Measurements from ENCODE around the gene DNAJC30. TPM values are rescaled to one million over a fixed set of nuclear protein-coding genes. Genes with fewer than 3 reads are reported as not detected.

DNAJC30 gene
- total and polyA plus RNA-seq, 2 experiments from 2014 or later, result 2.8 to 5.6 TPM

GRCh38 chr7:73685311-73685710 lies 2.1 kb upstream of the DNAJC30 start:
- no peak for DNase-seq (ENCODE audit: low spot score)
- H3K27ac ChIP-seq (ENCODE audit: low read depth), result no peak overlapping the region
- no peak for TF ChIP-seq POLR2AphosphoS5 (IDR thresholded peaks at IDR 0.05; ENCODE audit: low read depth)
- no peak for TF ChIP-seq JUNB (IDR thresholded peaks at IDR 0.05; ENCODE audit: unreplicated experiment)
- TF ChIP-seq ETS1 (IDR thresholded peaks at IDR 0.05), result no peak
- TF ChIP-seq ZNF331 (CRISPR knock-in tag; IDR thresholded peaks at IDR 0.05; ENCODE audit: low read depth), result no peak
- no peak for TF ChIP-seq EZH2 (IDR thresholded peaks at IDR 0.05; ENCODE audit: low read depth, unreplicated experiment)
- TF ChIP-seq NANOG (IDR thresholded peaks at IDR 0.05; ENCODE audit: borderline replicate concordance), result no peak
- TF ChIP-seq ZNF462 (CRISPR knock-in tag; IDR thresholded peaks at IDR 0.05), result no peak
- no peak for TF ChIP-seq ZNF114 (CRISPR knock-in tag; IDR thresholded peaks at IDR 0.05)
- TF ChIP-seq REST (IDR thresholded peaks at IDR 0.05; ENCODE audit: unreplicated experiment), result no peak
- TF ChIP-seq STAT1 (IDR thresholded peaks at IDR 0.05; ENCODE audit: unreplicated experiment), result no peak
- no peak for TF ChIP-seq CTCF (conservative IDR thresholded peaks at IDR 0.05; ENCODE audit: low read depth in 2 of 2)
- no peak for TF ChIP-seq EZH2phosphoT487 (IDR thresholded peaks at IDR 0.05; ENCODE audit: unreplicated experiment)
- TF ChIP-seq CREB1 (CRISPR knock-in tag; IDR thresholded peaks at IDR 0.05; ENCODE audit: low read depth), result no peak
- ATAC-seq, result no peak
- no peaks in the 10 kb centered on the region for H3K9me2 ChIP-seq (ENCODE audit: insufficient read depth)
- Mint-ChIP-seq H3K36me3 (ENCODE audit: low read depth) (peaks cover 40% of the 10 kb centered on the region), H3K4me1 (peaks cover 17% of the 10 kb centered on the region), H3K27me3 (ENCODE audit: insufficient read depth, low read depth, poor library complexity) (peaks cover 11% of the 10 kb centered on the region), H3K4me3 (no peak overlapping the region; the same call in 2 of the 3 replicates), H3K27ac (no peak overlapping the region), H3K9me3 (no peaks in the 10 kb centered on the region; the same call in 2 of the 3 replicates)
- H4K20me1 ChIP-seq (replicated peaks; ENCODE audit: insufficient read depth), result peaks cover 24% of the 10 kb centered on the region
- H3F3A ChIP-seq (replicated peaks; ENCODE audit: low read depth), result no peaks in the 10 kb centered on the region
- peaks cover 9% of the 10 kb centered on the region for H3K4me1 ChIP-seq (ENCODE audit: insufficient read depth)
- H3K36me3 ChIP-seq (ENCODE audit: insufficient read depth), result peaks cover 15% of the 10 kb centered on the region; the same call in 1 of the 2 replicates
- H3K27me3 ChIP-seq (ENCODE audit: insufficient read depth), result no peaks in the 10 kb centered on the region
- H3K4me3 ChIP-seq, result no peak overlapping the region
- peaks cover 87% of the 10 kb centered on the region for H3K79me2 ChIP-seq (replicated peaks; ENCODE audit: insufficient read depth)
- no peak overlapping the region for H2AFZ ChIP-seq
- no peak overlapping the region for H3K4me2 ChIP-seq
